OCI-LY7 (cell line): ENCODE measurements around the gene TBC1D5. TPM values are rescaled to one million over a fixed set of nuclear protein-coding genes. Genes with fewer than 3 reads are reported as not detected.

ENCODE experiments used
- BruUV-seq: library from RNA; stranded (reverse); fragments of 400-500 nt; replicated peaks from 2 replicates; lab custom pipeline; 2021; lab: Mats Ljungman, UMichigan
- CTCF ChIA-PET: fragments of 300-600 bp; sonication (Branson Sonifier 250); formaldehyde crosslinking; loops from one replicate; lab custom pipeline; 2022; ENCODE audit warnings: antibody characterized with exemption; ENCODE audit not compliant: unreplicated experiment; lab: Charles Lee
- POLR2A ChIA-PET: fragments of 300-600 bp; sonication (Branson Sonifier 250); formaldehyde crosslinking; loops from one replicate; lab custom pipeline; 2022; ENCODE audit warnings: antibody characterized with exemption; lab: Charles Lee
- DNase-seq: peaks from one replicate; pipeline ENCODE4 v3.0.0-alpha.2; 2015; ENCODE audit warnings: low spot score
- H2AFZ ChIP-seq: fragments of 200-600 bp; sonication (generic), shearing (Covaris generic); 2 replicates; pipeline ENCODE4 v1.6.1; 2014; ENCODE audit warnings: mild to moderate bottlenecking, antibody characterized with exemption, low read length, moderate library complexity
- H3K27ac ChIP-seq: fragments of 200-600 bp; sonication (generic); 2 replicates; pipeline ENCODE4 v1.5.1; 2014; ENCODE audit warnings: mixed run types, low read depth, mild to moderate bottlenecking, moderate library complexity, low read length, inconsistent platforms; ENCODE audit not compliant: poor library complexity, severe bottlenecking
- H3K36me3 ChIP-seq: fragments of 200-600 bp; sonication (generic); 2 replicates; pipeline ENCODE4 v1.6.1; 2014; ENCODE audit warnings: mild to moderate bottlenecking, antibody characterized with exemption, low read length, moderate library complexity, mixed read lengths; ENCODE audit not compliant: insufficient read depth
- H3K4me1 ChIP-seq: fragments of 200-600 bp; sonication (generic); 2 replicates; pipeline ENCODE4 v1.5.1; 2014; ENCODE audit warnings: mild to moderate bottlenecking, low read length; ENCODE audit not compliant: insufficient read depth, poor library complexity, severe bottlenecking
- H3K4me2 ChIP-seq: fragments of 200-600 bp; sonication (generic); 2 replicates; pipeline ENCODE4 v1.6.1; 2014; ENCODE audit warnings: mild to moderate bottlenecking, low read length
- H3K4me3 ChIP-seq: fragments of 200-600 bp; sonication (generic); 2 replicates; pipeline ENCODE4 v1.5.1; 2014; ENCODE audit warnings: mild to moderate bottlenecking, low read depth, low read length; ENCODE audit not compliant: poor library complexity, severe bottlenecking
- H3K79me2 ChIP-seq: fragments of 200-600 bp; sonication (generic); 2 replicates; pipeline ENCODE4 v1.6.1; 2016; ENCODE audit warnings: low read depth, mild to moderate bottlenecking, low read length, moderate library complexity, mixed read lengths; ENCODE audit not compliant: insufficient read depth
- H3K9me2 ChIP-seq: fragments of 200-600 bp; sonication (generic); 2 replicates; pipeline ENCODE4 v1.6.1; 2016; ENCODE audit warnings: mild to moderate bottlenecking, low read length, mixed read lengths; ENCODE audit not compliant: insufficient read depth
- H3K9me3 ChIP-seq: fragments of 200-600 bp; sonication (generic); 2 replicates; pipeline ENCODE4 v1.6.1; 2014; ENCODE audit warnings: mild to moderate bottlenecking, mixed run types, low read length, mixed read lengths
- H4K20me1 ChIP-seq: fragments of 200-600 bp; sonication (generic); 2 replicates; pipeline ENCODE4 v1.6.1; 2014; ENCODE audit warnings: mild to moderate bottlenecking, antibody characterized with exemption, low read length, moderate library complexity, mixed read lengths; ENCODE audit not compliant: insufficient read depth
- CTCF ChIP-seq: fragments of 200-600 bp; sonication (generic); conservative IDR thresholded peaks from 2 replicates; pipeline ENCODE4 v1.5.1; 2014; ENCODE audit warnings: mild to moderate bottlenecking, antibody characterized with exemption, low read length, moderate library complexity, mixed read lengths
- EZH2phosphoT487 ChIP-seq: fragments of 200-600 bp; sonication (generic); IDR thresholded peaks from 2 replicates; pipeline ENCODE4 v1.6.1; 2018; ENCODE audit warnings: low read depth, borderline replicate concordance, mild to moderate bottlenecking, mixed run types, antibody characterized with exemption, low read length, moderate library complexity, mixed read lengths
- intact Hi-C: fragments of 100-400 bp; cut with micrococcal nuclease; formaldehyde crosslinking; loops from one replicate; pipeline ENCODE4 v1.10.0; 2022; ENCODE audit not compliant: unreplicated experiment
- total RNA-seq, 2 experiments: library from RNA; depleted of rRNA in 1 of 2; stranded (reverse); fragments of >200 nt in 1 of 2; shearing (Covaris generic) in 1 of 2; gene quantifications; 2 replicates each; pipeline ENCODE4 v1.2.3, GENCODE V29; 2014 to 2022

The TBC1D5 gene
- total RNA-seq, 2 experiments from 2014 or later: 78.5 to 82.4 TPM

DNA sequence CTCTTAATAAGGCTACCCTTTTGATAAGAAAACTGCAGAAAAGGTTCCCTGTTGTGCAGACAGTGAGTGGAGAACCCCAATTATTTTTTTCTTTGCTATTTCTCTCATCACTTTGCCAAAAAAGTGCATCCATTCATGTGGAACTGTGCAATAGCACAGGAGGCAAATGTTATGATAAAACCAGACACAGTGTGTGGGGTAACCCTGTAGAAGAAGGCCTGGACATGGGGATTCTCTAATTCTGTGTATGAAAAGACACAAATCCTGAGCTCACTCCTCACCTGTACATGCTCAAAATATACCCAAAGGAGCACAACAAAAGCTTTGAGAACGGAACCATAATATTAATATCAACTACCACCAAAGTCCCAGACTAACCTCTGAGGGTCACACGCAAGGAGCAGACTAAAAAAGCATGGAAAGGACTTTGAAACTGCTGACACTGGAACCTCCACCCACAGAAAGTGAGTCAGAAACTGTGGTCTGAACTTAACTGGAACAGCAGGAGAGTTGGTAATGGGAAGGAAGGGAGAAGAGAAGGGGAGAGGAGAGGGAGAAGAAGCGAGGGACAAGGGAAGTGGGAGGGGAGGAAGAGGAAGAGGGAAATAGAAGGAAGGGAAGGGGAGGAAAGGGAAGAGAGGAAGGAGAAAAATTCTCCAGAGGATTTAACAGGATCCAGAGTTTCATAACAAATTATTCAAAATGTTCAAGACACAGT is 299.9 kb downstream of the TBC1D5 start:
- BruUV-seq: no TSS peak
- H4K20me1 ChIP-seq: no peaks in the 10 kb centered on the region
- H3K4me3 ChIP-seq: no peak overlapping the region
- H2AFZ ChIP-seq: no peak overlapping the region
- ChIA-PET POLR2A (interaction anchor here (0.7 kb wide), 1 partner anchor 165 kb away, joined by 3 read pairs; no protein-coding TSS in a partner anchor), CTCF (no interaction called here)
- no peaks in the 10 kb centered on the region for H3K9me2 ChIP-seq
- H3K9me3 ChIP-seq: peaks cover 9% of the 10 kb centered on the region; the same call in 1 of the 2 replicates
- peaks cover 3% of the 10 kb centered on the region for H3K4me1 ChIP-seq
- H3K4me2 ChIP-seq: no peak overlapping the region
- TF ChIP-seq EZH2phosphoT487 (no peak), CTCF (no peak)
- H3K36me3 ChIP-seq: 0 out of 2 replicates have a peak, but pooled peaks cover 4% of the 10 kb centered on the region
- intact Hi-C loops: no loop called here
- H3K79me2 ChIP-seq: no peaks in the 10 kb centered on the region
- no peak overlapping the region for H3K27ac ChIP-seq
- DNase-seq: no peak

DNA sequence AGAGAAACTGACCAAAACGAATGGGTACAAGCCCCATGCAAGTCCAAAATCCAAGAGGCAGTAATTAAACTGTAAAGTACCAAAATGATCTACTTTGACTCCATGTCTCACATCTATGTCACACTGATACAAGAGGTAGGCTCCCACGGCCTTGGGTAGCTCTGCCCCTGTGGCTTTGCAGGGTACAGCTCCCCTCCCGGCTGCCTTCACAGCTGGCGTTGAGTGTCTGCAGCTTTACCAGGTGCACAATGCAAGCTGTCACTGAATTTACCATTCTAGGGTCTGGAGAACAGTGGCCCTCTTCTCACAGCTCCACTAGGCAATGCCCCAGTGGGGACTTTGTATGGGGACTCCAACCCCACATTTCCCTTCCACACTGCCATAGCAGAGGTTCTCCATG is 308.6 kb downstream of the TBC1D5 start:
- DNase-seq: no peak
- H3K4me1 ChIP-seq: no peaks in the 10 kb centered on the region
- H4K20me1 ChIP-seq: no peaks in the 10 kb centered on the region
- peaks cover 15% of the 10 kb centered on the region; the same call in 1 of the 2 replicates for H3K9me3 ChIP-seq
- TF ChIP-seq EZH2phosphoT487 (no peak), CTCF (no peak)
- H3K36me3 ChIP-seq: 0 out of 2 replicates have a peak, but pooled peaks cover 4% of the 10 kb centered on the region
- intact Hi-C loops: no loop called here
- H3K9me2 ChIP-seq: no peaks in the 10 kb centered on the region
- ChIA-PET POLR2A (interaction anchor here (0.7 kb wide), 1 partner anchor 25 kb away, joined by 3 read pairs; no protein-coding TSS in a partner anchor), CTCF (no interaction called here)
- H3K79me2 ChIP-seq: no peaks in the 10 kb centered on the region
- H3K27ac ChIP-seq: no peak overlapping the region
- no TSS peak for BruUV-seq
- H3K4me3 ChIP-seq: no peak overlapping the region
- H3K4me2 ChIP-seq: no peak overlapping the region
- H2AFZ ChIP-seq: no peak overlapping the region

DNA sequence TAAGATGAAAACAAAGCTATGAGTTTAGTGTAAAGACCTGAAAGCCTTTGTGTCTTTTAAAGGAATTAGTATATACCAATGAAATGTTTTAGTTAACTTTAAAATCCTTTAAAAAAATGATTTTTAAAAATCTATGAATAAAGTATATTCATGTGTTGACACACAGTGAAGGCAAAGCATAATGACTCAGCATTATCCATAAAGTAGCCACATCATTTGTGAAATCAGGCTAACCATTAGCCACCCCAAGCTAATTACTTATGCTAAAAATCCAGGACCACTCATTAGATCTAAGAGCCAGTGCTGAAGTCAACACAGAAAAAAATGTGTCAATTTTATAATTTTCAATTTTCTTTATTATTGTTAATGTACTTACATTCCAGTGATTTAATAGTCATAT is 310.2 kb downstream of the TBC1D5 start:
- POLR2A ChIA-PET: no interaction called here
- Histone ChIP-seq H3K4me2 (no peak overlapping the region), H3K9me2 (no peaks in the 10 kb centered on the region), H3K79me2 (no peaks in the 10 kb centered on the region), H4K20me1 (no peaks in the 10 kb centered on the region), H3K27ac (no peak overlapping the region), H3K4me1 (no peaks in the 10 kb centered on the region), H2AFZ (no peak overlapping the region), H3K4me3 (no peak overlapping the region), H3K36me3 (no peaks in the 10 kb centered on the region), H3K9me3 (0 out of 2 replicates have a peak, but pooled peaks cover 6% of the 10 kb centered on the region)
- CTCF ChIA-PET: no interaction called here
- intact Hi-C loops: no loop called here
- TF ChIP-seq EZH2phosphoT487: no peak
- no peak for TF ChIP-seq CTCF
- BruUV-seq: no TSS peak
- no peak for DNase-seq
